IMR-90 (cell line): ENCODE results near the gene PPIP5K2. TPM values are rescaled to one million over a fixed set of nuclear protein-coding genes. Genes with fewer than 3 reads are reported as not detected.

Source experiments
- ATAC-seq: fragments of 200-7000 bp; cut with Tn5 transposase; 2 replicates; pipeline ENCODE4 v1.9.1; 2020; ENCODE audit warnings: low read depth, mild to moderate bottlenecking, moderate library complexity
- BruUV-seq: library from RNA; stranded (reverse); fragments of 400-500 nt; replicated peaks from 2 replicates; lab custom pipeline; 2021; lab: Mats Ljungman, UMichigan
- CTCF ChIA-PET: fragments of 300-600 bp; formaldehyde crosslinking; extraction: SDS; loops from one replicate; lab custom pipeline; 2021; ENCODE audit warnings: antibody characterized with exemption; lab: Yijun Ruan, JAX
- POLR2A ChIA-PET: fragments of 300-600 bp; sonication (Branson Sonifier 250); formaldehyde crosslinking; loops from one replicate; lab custom pipeline; 2022; ENCODE audit warnings: antibody characterized with exemption; ENCODE audit not compliant: unreplicated experiment; lab: Charles Lee
- DNase-seq: peaks from one replicate; pipeline ENCODE4 v3.0.0; 2013
- H2AFZ ChIP-seq: replicated peaks from 2 replicates; pipeline ENCODE3; 2013; ENCODE audit warnings: low read length, mild to moderate bottlenecking; ENCODE audit not compliant: poor library complexity
- H2AK5ac ChIP-seq: 2 replicates; pipeline ENCODE4 v1.6.1; 2013; ENCODE audit warnings: low read depth, low read length, inconsistent platforms
- H2AK9ac ChIP-seq: replicated peaks from 2 replicates; pipeline ENCODE3; 2013; ENCODE audit warnings: mild to moderate bottlenecking, low read depth, low read length, moderate library complexity; ENCODE audit not compliant: poor library complexity
- H2BK120ac ChIP-seq: 2 replicates; pipeline ENCODE4 v1.6.1; 2013; ENCODE audit warnings: low read depth, low read length, inconsistent platforms
- H2BK15ac ChIP-seq: 3 replicates; pipeline ENCODE4 v1.6.1; 2013; ENCODE audit warnings: low read depth, low read length, inconsistent platforms
- H2BK20ac ChIP-seq: 2 replicates; pipeline ENCODE4 v1.6.1; 2013; ENCODE audit warnings: low read depth, mild to moderate bottlenecking, inconsistent platforms, low read length, moderate library complexity
- H2BK5ac ChIP-seq: 2 replicates; pipeline ENCODE4 v1.6.1; 2013; ENCODE audit warnings: mild to moderate bottlenecking, low read depth, low read length, inconsistent platforms; ENCODE audit not compliant: poor library complexity, severe bottlenecking
- H3K14ac ChIP-seq: replicated peaks from 2 replicates; pipeline ENCODE4 v1.6.1; 2013; ENCODE audit warnings: low read depth, low read length, inconsistent platforms
- H3K18ac ChIP-seq: 2 replicates; pipeline ENCODE4 v1.6.1; 2013; ENCODE audit warnings: low read depth, low read length, control low read depth
- H3K23ac ChIP-seq: 2 replicates; pipeline ENCODE4 v1.6.1; 2013; ENCODE audit warnings: low read depth, low read length, inconsistent platforms
- H3K27ac ChIP-seq: 2 replicates; pipeline ENCODE4 v1.5.1; 2013; ENCODE audit warnings: mild to moderate bottlenecking, control low read depth, low read length; ENCODE audit not compliant: insufficient read depth
- H3K27me3 ChIP-seq: 2 replicates; pipeline ENCODE4 v1.6.1; 2013; ENCODE audit warnings: low read length; ENCODE audit not compliant: control insufficient read depth, insufficient read depth
- H3K36me3 ChIP-seq: 2 replicates; pipeline ENCODE4 v1.6.1; 2013; ENCODE audit warnings: low read length, mixed read lengths; ENCODE audit not compliant: control insufficient read depth, insufficient read depth
- H3K4ac ChIP-seq: 2 replicates; pipeline ENCODE4 v1.6.1; 2013; ENCODE audit warnings: low read depth, low read length, inconsistent platforms
- H3K4me1 ChIP-seq: 2 replicates; pipeline ENCODE4 v1.6.1; 2013; ENCODE audit warnings: low read length, mixed read lengths; ENCODE audit not compliant: control insufficient read depth, insufficient read depth
- H3K4me2 ChIP-seq: 2 replicates; pipeline ENCODE4 v1.6.1; 2013; ENCODE audit warnings: low read depth, mild to moderate bottlenecking, control low read depth, low read length, moderate library complexity
- H3K4me3 ChIP-seq: 2 replicates; pipeline ENCODE4 v1.5.1; 2013; ENCODE audit warnings: low read depth, mild to moderate bottlenecking, control low read depth, low read length, moderate library complexity; ENCODE audit not compliant: insufficient read depth
- H3K56ac ChIP-seq: 2 replicates; pipeline ENCODE4 v1.6.1; 2013; ENCODE audit warnings: low read length, inconsistent platforms; ENCODE audit not compliant: insufficient read depth; ENCODE audit errors: extremely low read depth
- H3K79me1 ChIP-seq, 2 experiments: 2 replicates each; pipeline ENCODE4 v1.6.1; 2013; ENCODE audit warnings: low read length in 2 of 2, inconsistent platforms in 1 of 2, low read depth in 1 of 2
- H3K9ac ChIP-seq: 2 replicates; pipeline ENCODE4 v1.6.1; 2013; ENCODE audit warnings: low read depth, low read length, control low read depth
- H3K9me1 ChIP-seq: 2 replicates; pipeline ENCODE4 v1.6.1; 2013; ENCODE audit warnings: low read length, inconsistent platforms; ENCODE audit not compliant: insufficient read depth
- H3K9me3 ChIP-seq: 2 replicates; pipeline ENCODE4 v1.6.1; 2013; ENCODE audit warnings: low read length; ENCODE audit not compliant: control insufficient read depth, insufficient read depth
- H4K20me1 ChIP-seq: 2 replicates; pipeline ENCODE4 v1.6.1; 2013; ENCODE audit warnings: low read length, inconsistent platforms; ENCODE audit not compliant: insufficient read depth
- H4K5ac ChIP-seq: 2 replicates; pipeline ENCODE4 v1.6.1; 2013; ENCODE audit warnings: mild to moderate bottlenecking, low read depth, low read length, control low read depth
- H4K8ac ChIP-seq, 2 experiments: 2 replicates each; pipeline ENCODE4 v1.6.1; 2013; ENCODE audit warnings: low read depth in 2 of 2, low read length in 2 of 2, control low read depth in 1 of 2, inconsistent platforms in 1 of 2
- H4K91ac ChIP-seq: 2 replicates; pipeline ENCODE4 v1.6.1; 2013; ENCODE audit warnings: low read depth, low read length, inconsistent platforms; ENCODE audit not compliant: insufficient read depth
- BHLHE40 ChIP-seq: fragments of 150-350 bp; IDR thresholded peaks from 2 replicates; pipeline ENCODE4 v1.6.1; 2016; ENCODE audit warnings: mild to moderate bottlenecking, low read depth, low read length
- MAFK ChIP-seq: IDR thresholded peaks from 2 replicates; pipeline ENCODE4 v1.6.1; 2012; ENCODE audit warnings: low read depth, low read length, improper control_type of control experiment
- MXI1 ChIP-seq: IDR thresholded peaks from 2 replicates; pipeline ENCODE4 v1.6.1; 2012; ENCODE audit warnings: low read depth, mild to moderate bottlenecking, low read length, moderate library complexity, borderline replicate concordance
- NFE2L2 ChIP-seq: fragments of 150-350 bp; IDR thresholded peaks from 2 replicates; pipeline ENCODE4 v1.6.1; 2016; ENCODE audit warnings: low read depth, mild to moderate bottlenecking, low read length
- RAD21 ChIP-seq: IDR thresholded peaks from 2 replicates; pipeline ENCODE4 v1.6.1; 2012; ENCODE audit warnings: low read length, improper control_type of control experiment
- RFX5 ChIP-seq: IDR thresholded peaks from 2 replicates; pipeline ENCODE4 v1.8.0; 2012; ENCODE audit warnings: low read depth, mild to moderate bottlenecking, low read length, moderate library complexity
- SMC3 ChIP-seq: fragments of 150-350 bp; IDR thresholded peaks from 2 replicates; pipeline ENCODE4 v1.6.1; 2016; ENCODE audit warnings: low read depth, mild to moderate bottlenecking, antibody characterized with exemption, low read length, moderate library complexity
- USF2 ChIP-seq: fragments of 150-350 bp; IDR thresholded peaks from 2 replicates; pipeline ENCODE4 v1.6.1; 2017; ENCODE audit warnings: mild to moderate bottlenecking, antibody characterized with exemption, low read length, low read depth
- WGBS, 2 experiments: methylation state at CpG; one replicate each; pipeline versions ENCODE4 v1.1.5 to v1.1.7; 2013; ENCODE audit warnings: missing lambda C conversion rate in 2 of 2; ENCODE audit not compliant: insufficient read length in 1 of 2; ENCODE audit errors: extremely low coverage in 2 of 2; 5-methylcytosine and 5-hydroxymethylcytosine counted together
- dilution Hi-C: fragments of 300-500 bp; cut with HindIII; formaldehyde crosslinking; loops from one replicate; pipeline ENCODE4 v1.14.3; 2018; ENCODE audit warnings: low sequenced_read_pairs; ENCODE audit not compliant: unreplicated experiment
- in situ Hi-C: fragments of 300-500 bp; cut with MboI; formaldehyde crosslinking; loops from 3 replicates; pipeline ENCODE4 v1.14.3; 2019; ENCODE audit warnings: low sequenced_read_pairs, inconsistent platforms, mixed read lengths
- intact Hi-C: fragments of 100-400 bp; cut with micrococcal nuclease; formaldehyde crosslinking; loops from 2 replicates; pipeline ENCODE4 v1.10.0; 2022
- polyA plus RNA-seq, 3 experiments: library from polyadenylated mRNA; depleted of rRNA; stranded (reverse); fragments of >200 nt; gene quantifications; 2 replicates each; pipeline ENCODE4 v1.2.3, GENCODE V29; 2012; ENCODE audit warnings: low replicate concordance in 1 of 3
- total RNA-seq: library from RNA; depleted of rRNA; stranded (reverse); fragments of >200 nt; gene quantifications from 2 replicates; pipeline ENCODE4 v1.2.3, GENCODE V29; 2012

PPIP5K2 gene
- total and polyA plus RNA-seq, 2 of the 4 experiments (the other 2 are of a cell fraction), result 32.4 to 67.6 TPM

GRCh38 chr5:103211576-103212561, 91.8 kb downstream of the PPIP5K2 start (continued):
- TF ChIP-seq SMC3 (no peak), RFX5 (no peak)

DNA sequence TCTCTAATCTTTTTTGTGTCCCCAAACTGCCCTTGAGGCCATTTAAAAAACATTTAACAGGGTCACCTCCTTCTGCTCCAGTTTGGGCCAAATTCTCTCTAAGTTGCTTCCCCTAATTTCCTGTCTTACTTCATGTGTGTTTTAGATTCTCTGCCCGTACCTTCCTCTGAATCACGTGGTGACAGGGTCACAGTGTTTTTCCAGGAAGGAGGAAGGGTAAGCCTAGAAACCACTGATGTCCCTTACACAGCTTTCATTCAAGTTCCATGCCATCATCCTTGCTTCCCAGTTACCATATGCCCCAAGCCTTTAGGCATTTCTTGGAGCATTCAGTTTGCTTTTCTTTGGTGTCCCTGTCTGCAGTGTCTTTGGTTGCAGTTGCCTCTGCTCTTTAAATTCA, 96.0 kb downstream of the PPIP5K2 start:
- H3K4me2 ChIP-seq, result no peak overlapping the region
- dilution Hi-C loops, result no loop called here
- H2BK5ac ChIP-seq, result no peak overlapping the region

More for the DNA sequence above, 96.0 kb downstream of the PPIP5K2 start:
- peak; percentile 4 for DNase-seq
- peak overlapping the region; percentile 55 for H3K14ac ChIP-seq
- peak overlapping the region; percentile 84 for H3K23ac ChIP-seq
- TF ChIP-seq NFE2L2 (no peak), MXI1 (no peak), MAFK (no peak), BHLHE40 (no peak), USF2 (no peak), RAD21 (no peak)
- H2AK5ac ChIP-seq, result peak overlapping the region; percentile 73; the same call in 1 of the 2 replicates
- H2BK120ac ChIP-seq, result peak overlapping the region; percentile 19
- in situ Hi-C loops, result no loop called here
- H3K9ac ChIP-seq, result no peak overlapping the region
- H3K27me3 ChIP-seq, result no peaks in the 10 kb centered on the region
- no TSS peak for BruUV-seq
- H3K18ac ChIP-seq, result peak overlapping the region; percentile 65; the same call in 1 of the 2 replicates
- H4K20me1 ChIP-seq, result no peaks in the 10 kb centered on the region
- no peaks in the 10 kb centered on the region for H3K79me1 ChIP-seq
- H3K4ac ChIP-seq, result peak overlapping the region; percentile 66
- no peaks in the 10 kb centered on the region for H3K9me3 ChIP-seq
- ChIA-PET CTCF (interaction anchor here (1.9 kb wide), 1 partner anchor 9 kb away, joined by 7 read pairs; no protein-coding TSS in a partner anchor), POLR2A (no interaction called here)
- H3K9me1 ChIP-seq, result peaks cover 3% of the 10 kb centered on the region
- WGBS, 2 experiments, result no CpG with 5 or more reads among the region's 2 CpGs
- no peak overlapping the region for H3K56ac ChIP-seq
- no peak overlapping the region for H3K27ac ChIP-seq
- H2AK9ac ChIP-seq, result no peak overlapping the region
- peak overlapping the region; percentile 92; the same call in 1 of the 2 replicates for H2BK20ac ChIP-seq
- peak overlapping the region; percentile 48; the same call in 1 of the 2 replicates for H4K5ac ChIP-seq
- intact Hi-C loops, result no loop called here
- H2AFZ ChIP-seq, result peak overlapping the region; percentile 24
- no peak for ATAC-seq
- peak overlapping the region in 1 of 2 experiments; percentile 63; a peak in 1 of 4 replicates for H4K8ac ChIP-seq
- H3K4me1 ChIP-seq, result peaks cover 7% of the 10 kb centered on the region; the same call in 1 of the 2 replicates
- H2BK15ac ChIP-seq, result peak overlapping the region; percentile 49; the same call in 1 of the 3 replicates
- H3K36me3 ChIP-seq, result no peaks in the 10 kb centered on the region
- H4K91ac ChIP-seq, result peak overlapping the region; percentile 62; the same call in 1 of the 2 replicates
- H3K4me3 ChIP-seq, result no peak overlapping the region
